Fibroblast of lung (primary cell): ENCODE results near the gene KCNJ6. TPM values are rescaled to one million over a fixed set of nuclear protein-coding genes. Genes with fewer than 3 reads are reported as not detected.

Experiments
- DNase-seq, 2 donors: peaks; one replicate each; pipeline versions ENCODE4 v3.0.0 to v3.0.0-alpha.2; 2010; ENCODE audit warnings: low read depth in 2 of 2
- H2AFZ ChIP-seq: 2 replicates; pipeline ENCODE4 v1.5.1; 2012; ENCODE audit warnings: low read length, control low read depth, inconsistent platforms
- H3K27ac ChIP-seq: 2 replicates; pipeline ENCODE4 v1.5.1; 2011; ENCODE audit warnings: low read length, control low read depth; ENCODE audit not compliant: insufficient read depth
- H3K27me3 ChIP-seq: 2 replicates; pipeline ENCODE4 v1.5.1; 2011; ENCODE audit warnings: mild to moderate bottlenecking, low read length; ENCODE audit not compliant: control insufficient read depth, insufficient read depth
- H3K36me3 ChIP-seq: 2 replicates; pipeline ENCODE4 v1.5.1; 2011; ENCODE audit warnings: low read length; ENCODE audit not compliant: control insufficient read depth, insufficient read depth
- H3K4me1 ChIP-seq: 2 replicates; pipeline ENCODE4 v1.5.1; 2011; ENCODE audit warnings: low read length; ENCODE audit not compliant: control insufficient read depth, insufficient read depth; ENCODE audit errors: extremely low read depth
- H3K4me2 ChIP-seq: 2 replicates; pipeline ENCODE4 v1.5.1; 2011; ENCODE audit warnings: low read length, control low read depth; ENCODE audit not compliant: insufficient read depth; ENCODE audit errors: extremely low read depth
- H3K4me3 ChIP-seq, 4 experiments: fragments of 200-600 bp in 1 of 4; sonication (generic) in 1 of 4; replicated peaks in 1 of 4; 2 replicates each; pipeline ENCODE4 v1.5.1; 2011 to 2016; ENCODE audit warnings: low read length in 4 of 4, low read depth in 3 of 4, mild to moderate bottlenecking in 3 of 4, control low read depth in 2 of 4, inconsistent platforms in 1 of 4, mixed read lengths in 1 of 4; ENCODE audit not compliant: insufficient read depth in 1 of 4; ENCODE audit errors: control extremely low read depth in 1 of 4
- H3K79me2 ChIP-seq: 2 replicates; pipeline ENCODE4 v1.5.1; 2012; ENCODE audit warnings: mild to moderate bottlenecking, low read length, inconsistent platforms; ENCODE audit not compliant: control insufficient read depth, insufficient read depth
- H3K9ac ChIP-seq: 2 replicates; pipeline ENCODE4 v1.5.1; 2011; ENCODE audit warnings: mild to moderate bottlenecking, low read length, control low read depth; ENCODE audit not compliant: insufficient read depth
- H3K9me3 ChIP-seq: 2 replicates; pipeline ENCODE4 v1.5.1; 2012; ENCODE audit warnings: low read depth, low read length; ENCODE audit not compliant: control insufficient read depth, insufficient read depth
- H4K20me1 ChIP-seq: 2 replicates; pipeline ENCODE4 v1.5.1; 2011; ENCODE audit warnings: low read length; ENCODE audit not compliant: control insufficient read depth, insufficient read depth; ENCODE audit errors: extremely low read depth
- CTCF ChIP-seq, 2 donors: IDR thresholded peaks in 1 of 2; conservative IDR thresholded peaks in 1 of 2; 1 replicate in 1 of 2; 2 replicates in 1 of 2; pipeline ENCODE4 v1.5.1; 2011 to 2012; ENCODE audit warnings: low read length in 2 of 2, control low read depth in 1 of 2, inconsistent platforms in 1 of 2, low read depth in 1 of 2, mild to moderate bottlenecking in 1 of 2
- EZH2 ChIP-seq: IDR thresholded peaks from 2 replicates; pipeline ENCODE4 v1.5.1; 2012; ENCODE audit warnings: low read length, control low read depth, mild to moderate bottlenecking; ENCODE audit errors: missing control alignments
- polyA plus RNA-seq, 2 donors: library from polyadenylated mRNA; depleted of rRNA in 1 of 2; stranded (reverse) in 1 of 2; unstranded in 1 of 2; fragments of >200 nt; gene quantifications; 2 replicates each; pipeline ENCODE4 v1.2.1, GENCODE V29; 2011 to 2012; ENCODE audit warnings: missing spikeins in 1 of 2
- total RNA-seq: library from RNA; depleted of rRNA; stranded (reverse); fragments of >200 nt; gene quantifications from 2 replicates; pipeline ENCODE4 v1.2.1, GENCODE V29; 2014

KCNJ6 gene
- total and polyA plus RNA-seq, 2 donors (not counting 1 experiment from before 2014, with no cell fraction given) = under 0.01 to 7.6 TPM

- Histone ChIP-seq H3K27ac (no peak overlapping the region), H4K20me1 (no peaks in the 10 kb centered on the region), H2AFZ (no peak overlapping the region), H3K4me2 (no peak overlapping the region), H3K4me1 (no peaks in the 10 kb centered on the region), H3K36me3 (no peaks in the 10 kb centered on the region), H3K9ac (no peak overlapping the region), H3K9me3 (no peaks in the 10 kb centered on the region), H3K4me3 (no peak overlapping the region), H3K27me3 (no peaks in the 10 kb centered on the region), H3K79me2 (no peaks in the 10 kb centered on the region)
- no peak for DNase-seq
- TF ChIP-seq CTCF (conservative IDR thresholded peaks at IDR 0.05 in 1 of 2, IDR thresholded peaks at IDR 0.05 in 1 of 2; ENCODE audit: low read depth in 1 of 2, low read length in 2 of 2) (no peak), EZH2 (no peak)
Measured at GRCh38 chr21:37696936-37697335, 219.3 kb downstream of the KCNJ6 start.

GRCh38 chr21:37695111-37695510, 221.1 kb downstream of the KCNJ6 start:
- TF ChIP-seq CTCF (conservative IDR thresholded peaks at IDR 0.05 in 1 of 2, IDR thresholded peaks at IDR 0.05 in 1 of 2; ENCODE audit: low read depth in 1 of 2, low read length in 2 of 2) (no peak), EZH2 (no peak)
- Histone ChIP-seq H4K20me1 (no peaks in the 10 kb centered on the region), H3K4me1 (no peaks in the 10 kb centered on the region), H3K9ac (no peak overlapping the region), H2AFZ (no peak overlapping the region), H3K4me3 (no peak overlapping the region), H3K9me3 (no peaks in the 10 kb centered on the region), H3K4me2 (no peak overlapping the region), H3K36me3 (no peaks in the 10 kb centered on the region), H3K27me3 (no peaks in the 10 kb centered on the region), H3K27ac (no peak overlapping the region), H3K79me2 (no peaks in the 10 kb centered on the region)
- DNase-seq = no peak

GRCh38 chr21:37688952-37689659, 227.2 kb downstream of the KCNJ6 start:
- no peak overlapping the region for H3K4me3 ChIP-seq
- H3K79me2 ChIP-seq = no peaks in the 10 kb centered on the region
- TF ChIP-seq EZH2 (no peak), CTCF (conservative IDR thresholded peaks at IDR 0.05 in 1 of 2, IDR thresholded peaks at IDR 0.05 in 1 of 2; ENCODE audit: low read depth in 1 of 2, low read length in 2 of 2) (no peak)
- no peak overlapping the region for H3K9ac ChIP-seq
- H2AFZ ChIP-seq = no peak overlapping the region
- no peak overlapping the region for H3K27ac ChIP-seq
- H3K4me2 ChIP-seq = no peak overlapping the region
- no peaks in the 10 kb centered on the region for H3K36me3 ChIP-seq
- no peaks in the 10 kb centered on the region for H3K27me3 ChIP-seq
- DNase-seq = no peak
- no peaks in the 10 kb centered on the region for H4K20me1 ChIP-seq
- H3K4me1 ChIP-seq = no peaks in the 10 kb centered on the region
- no peaks in the 10 kb centered on the region for H3K9me3 ChIP-seq
